ENCODE results near the gene ARIH2. TPM values are rescaled to one million over a fixed set of nuclear protein-coding genes. Genes with fewer than 3 reads are reported as not detected.

Gene ARIH2
- total RNA-seq, 1 donor from 2014 or later = 88.1 TPM

GRCh38 chr3:48919215-48920138, 835 bp downstream of the ARIH2 start:
- H3K9me3 ChIP-seq = no peaks in the 10 kb centered on the region
- no peaks in the 10 kb centered on the region for H3K27me3 ChIP-seq
- no peak for DNase-seq
- intact Hi-C loops (cut with DNase I) = no loop called here
- H3K27ac ChIP-seq = peak overlapping the region; percentile 96
- peaks cover 17% of the 10 kb centered on the region for H3K4me1 ChIP-seq
- peak; percentile 53 for ATAC-seq
- peaks cover 29% of the 10 kb centered on the region for H3K36me3 ChIP-seq
- TF ChIP-seq, protein P1, sequence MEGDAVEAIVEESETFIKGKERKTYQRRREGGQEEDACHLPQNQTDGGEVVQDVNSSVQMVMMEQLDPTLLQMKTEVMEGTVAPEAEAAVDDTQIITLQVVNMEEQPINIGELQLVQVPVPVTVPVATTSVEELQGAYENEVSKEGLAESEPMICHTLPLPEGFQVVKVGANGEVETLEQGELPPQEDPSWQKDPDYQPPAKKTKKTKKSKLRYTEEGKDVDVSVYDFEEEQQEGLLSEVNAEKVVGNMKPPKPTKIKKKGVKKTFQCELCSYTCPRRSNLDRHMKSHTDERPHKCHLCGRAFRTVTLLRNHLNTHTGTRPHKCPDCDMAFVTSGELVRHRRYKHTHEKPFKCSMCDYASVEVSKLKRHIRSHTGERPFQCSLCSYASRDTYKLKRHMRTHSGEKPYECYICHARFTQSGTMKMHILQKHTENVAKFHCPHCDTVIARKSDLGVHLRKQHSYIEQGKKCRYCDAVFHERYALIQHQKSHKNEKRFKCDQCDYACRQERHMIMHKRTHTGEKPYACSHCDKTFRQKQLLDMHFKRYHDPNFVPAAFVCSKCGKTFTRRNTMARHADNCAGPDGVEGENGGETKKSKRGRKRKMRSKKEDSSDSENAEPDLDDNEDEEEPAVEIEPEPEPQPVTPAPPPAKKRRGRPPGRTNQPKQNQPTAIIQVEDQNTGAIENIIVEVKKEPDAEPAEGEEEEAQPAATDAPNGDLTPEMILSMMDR (IDR thresholded peaks at IDR 0.05) = no peak
- H3K4me3 ChIP-seq = peak overlapping the region; percentile 95

- Histone ChIP-seq H3K4me1 (peaks cover 37% of the 10 kb centered on the region), H3K36me3 (peaks cover 87% of the 10 kb centered on the region), H3K27ac (no peak overlapping the region), H3K9me3 (no peaks in the 10 kb centered on the region), H3K4me3 (no peak overlapping the region), H3K27me3 (no peaks in the 10 kb centered on the region)
- no peak for ATAC-seq
- DNase-seq = no peak
- intact Hi-C loops (cut with DNase I) = no loop called here
- TF ChIP-seq, protein P1 (IDR thresholded peaks at IDR 0.05) = no peak
Observed at GRCh38 chr3:48926425-48927392, 8.1 kb downstream of the ARIH2 start.

- intact Hi-C loops (cut with DNase I) = no loop called here
- H3K27ac ChIP-seq = no peak overlapping the region
- H3K27me3 ChIP-seq = no peaks in the 10 kb centered on the region
- no peaks in the 10 kb centered on the region for H3K9me3 ChIP-seq
- peaks cover 74% of the 10 kb centered on the region for H3K36me3 ChIP-seq
- H3K4me1 ChIP-seq = peaks cover 41% of the 10 kb centered on the region
- no peak overlapping the region for H3K4me3 ChIP-seq
- DNase-seq = no peak
- ATAC-seq = no peak
- TF ChIP-seq, protein P1 (IDR thresholded peaks at IDR 0.05) = no peak
Observed at GRCh38 chr3:48927928-48928327, 9.3 kb downstream of the ARIH2 start.

GRCh38 chr3:48928679-48929078, 10.0 kb downstream of the ARIH2 start:
- no peaks in the 10 kb centered on the region for H3K27me3 ChIP-seq
- peaks cover 41% of the 10 kb centered on the region for H3K4me1 ChIP-seq
- H3K4me3 ChIP-seq = no peak overlapping the region
- ATAC-seq (no peak), DNase-seq (no peak)
- TF ChIP-seq, protein P1 (IDR thresholded peaks at IDR 0.05) = no peak
- no peak overlapping the region for H3K27ac ChIP-seq
- H3K36me3 ChIP-seq = peaks cover 71% of the 10 kb centered on the region
- intact Hi-C loops (cut with DNase I) = no loop called here
- H3K9me3 ChIP-seq = no peaks in the 10 kb centered on the region

DNA sequence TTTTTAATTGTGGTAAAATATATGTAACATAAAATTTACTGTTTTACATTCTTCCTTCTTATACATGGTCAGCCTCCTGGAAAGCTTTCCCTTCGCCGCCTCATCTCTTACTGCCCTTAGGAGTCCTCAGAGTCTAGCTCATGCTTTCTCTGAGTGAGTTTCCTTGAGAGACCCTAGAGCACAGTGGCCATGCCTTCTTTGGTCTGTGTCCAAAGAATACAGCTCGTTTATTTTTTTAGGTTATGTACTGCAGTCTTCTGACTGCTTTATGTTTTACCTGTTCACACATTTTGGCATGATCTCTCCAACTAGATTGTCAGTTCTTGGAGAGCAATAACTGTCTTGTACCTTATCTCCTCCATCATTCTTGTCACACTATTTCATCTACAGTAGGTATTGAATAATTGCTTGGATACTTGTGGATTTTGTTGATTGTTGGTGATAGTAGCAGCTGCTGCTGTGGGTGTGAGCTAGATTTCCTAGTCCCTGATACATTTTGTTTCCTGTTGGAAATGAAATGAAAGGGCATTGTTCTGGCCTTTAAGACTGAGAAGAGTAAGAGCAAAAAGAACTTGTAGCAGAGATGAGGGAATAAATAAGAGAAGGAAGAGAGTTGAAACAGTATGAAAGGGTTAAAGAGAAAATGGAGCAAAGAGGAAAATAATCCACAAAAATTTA, 10.9 kb downstream of the ARIH2 start:
- Histone ChIP-seq H3K27me3 (no peaks in the 10 kb centered on the region), H3K27ac (peak overlapping the region; percentile 12), H3K4me3 (no peak overlapping the region), H3K36me3 (peaks cover 71% of the 10 kb centered on the region), H3K9me3 (no peaks in the 10 kb centered on the region), H3K4me1 (peaks cover 41% of the 10 kb centered on the region)
- TF ChIP-seq, protein P1 (IDR thresholded peaks at IDR 0.05) = no peak
- intact Hi-C loops (cut with DNase I) = no loop called here
- ATAC-seq = no peak
- no peak for DNase-seq

Data from upper lobe of right lung (tissue), 1 donor.